CD4-positive, alpha-beta T cell treated with Interleukin-15 for 1 hour (primary cell): ENCODE data around the gene NTRK3.

Source experiments
- DNase-seq: peaks from one replicate; pipeline ENCODE4 v3.0.0-alpha.2; 2020

NTRK3 gene

GRCh38 chr15:87973501-87974215 is 282.9 kb downstream of the NTRK3 start:
- no peak for DNase-seq

GRCh38 chr15:87971076-87971475 is 285.5 kb downstream of the NTRK3 start:
- no peak for DNase-seq

GRCh38 chr15:87967951-87968350 is 288.6 kb downstream of the NTRK3 start:
- no peak for DNase-seq

- no peak for DNase-seq
Observed at GRCh38 chr15:87965304-87965703, 291.2 kb downstream of the NTRK3 start.

GRCh38 chr15:87962428-87962827 is 294.1 kb downstream of the NTRK3 start:
- no peak for DNase-seq

GRCh38 chr15:87961851-87962420 is 294.6 kb downstream of the NTRK3 start:
- no peak for DNase-seq

- no peak for DNase-seq
Observed at GRCh38 chr15:87959662-87960061, 296.9 kb downstream of the NTRK3 start.

GRCh38 chr15:87959080-87959479 is 297.5 kb downstream of the NTRK3 start:
- DNase-seq, result no peak

GRCh38 chr15:87955284-87955909 is 301.1 kb downstream of the NTRK3 start:
- DNase-seq, result no peak

GRCh38 chr15:87954793-87955192 is 301.7 kb downstream of the NTRK3 start:
- no peak for DNase-seq

- DNase-seq, result no peak
Observed at GRCh38 chr15:87952736-87953287, 303.7 kb downstream of the NTRK3 start.

- DNase-seq, result no peak
Observed at GRCh38 chr15:87949575-87950223, 306.8 kb downstream of the NTRK3 start.

GRCh38 chr15:87949151-87949574 is 307.4 kb downstream of the NTRK3 start:
- no peak for DNase-seq

- no peak for DNase-seq
Observed at GRCh38 chr15:87947560-87947959, 309.0 kb downstream of the NTRK3 start.

- DNase-seq, result no peak
Observed at GRCh38 chr15:87945246-87945645, 311.3 kb downstream of the NTRK3 start.

GRCh38 chr15:87944691-87945090 is 311.8 kb downstream of the NTRK3 start:
- DNase-seq, result no peak

- DNase-seq, result no peak
Observed at GRCh38 chr15:87944050-87944449, 312.5 kb downstream of the NTRK3 start.

GRCh38 chr15:87943626-87944025 is 312.9 kb downstream of the NTRK3 start:
- DNase-seq, result no peak

- no peak for DNase-seq
Observed at GRCh38 chr15:87942316-87942715, 314.2 kb downstream of the NTRK3 start.

- no peak for DNase-seq
Observed at GRCh38 chr15:87941606-87942005, 314.9 kb downstream of the NTRK3 start.

GRCh38 chr15:87940768-87941167 is 315.8 kb downstream of the NTRK3 start:
- no peak for DNase-seq

GRCh38 chr15:87939848-87940457 is 316.6 kb downstream of the NTRK3 start:
- no peak for DNase-seq

- no peak for DNase-seq
Observed at GRCh38 chr15:87938031-87938430, 318.5 kb downstream of the NTRK3 start.
